ENCODE results near the gene MT1E.
A peak's percentile ranks its signal among the peaks of the same experiment; 100 is the strongest.

DNA sequence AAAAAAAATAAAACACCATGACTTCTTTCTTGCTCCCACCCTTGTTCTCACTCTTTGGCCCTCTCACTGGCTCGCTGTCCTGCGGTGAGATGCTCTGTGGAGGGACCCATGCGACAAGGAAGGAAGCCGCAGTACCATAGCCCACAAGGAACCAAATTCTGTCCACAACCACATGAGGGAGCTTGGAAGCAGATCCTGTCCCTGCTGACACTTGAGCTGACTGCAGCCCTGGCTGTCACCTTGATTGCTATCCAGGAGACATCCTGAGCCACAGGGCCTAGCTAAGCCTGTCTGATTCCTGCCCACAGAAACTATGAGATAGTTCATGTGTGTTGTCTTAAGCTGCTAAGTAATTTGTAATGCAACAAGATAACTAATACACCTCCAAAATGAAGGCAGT, 22.0 kb upstream of the MT1E start:
- TF ChIP-seq, protein P1, sequence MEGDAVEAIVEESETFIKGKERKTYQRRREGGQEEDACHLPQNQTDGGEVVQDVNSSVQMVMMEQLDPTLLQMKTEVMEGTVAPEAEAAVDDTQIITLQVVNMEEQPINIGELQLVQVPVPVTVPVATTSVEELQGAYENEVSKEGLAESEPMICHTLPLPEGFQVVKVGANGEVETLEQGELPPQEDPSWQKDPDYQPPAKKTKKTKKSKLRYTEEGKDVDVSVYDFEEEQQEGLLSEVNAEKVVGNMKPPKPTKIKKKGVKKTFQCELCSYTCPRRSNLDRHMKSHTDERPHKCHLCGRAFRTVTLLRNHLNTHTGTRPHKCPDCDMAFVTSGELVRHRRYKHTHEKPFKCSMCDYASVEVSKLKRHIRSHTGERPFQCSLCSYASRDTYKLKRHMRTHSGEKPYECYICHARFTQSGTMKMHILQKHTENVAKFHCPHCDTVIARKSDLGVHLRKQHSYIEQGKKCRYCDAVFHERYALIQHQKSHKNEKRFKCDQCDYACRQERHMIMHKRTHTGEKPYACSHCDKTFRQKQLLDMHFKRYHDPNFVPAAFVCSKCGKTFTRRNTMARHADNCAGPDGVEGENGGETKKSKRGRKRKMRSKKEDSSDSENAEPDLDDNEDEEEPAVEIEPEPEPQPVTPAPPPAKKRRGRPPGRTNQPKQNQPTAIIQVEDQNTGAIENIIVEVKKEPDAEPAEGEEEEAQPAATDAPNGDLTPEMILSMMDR (tag by site-specific recombination; IDR thresholded peaks at IDR 0.05) = peak; percentile 53; the same call in 1 of the 2 replicates
- no peak for TF ChIP-seq ZBTB1 (tag by site-specific recombination; IDR thresholded peaks at IDR 0.05)
- no peak for TF ChIP-seq HOXA7 (CRISPR knock-in tag; IDR thresholded peaks at IDR 0.05; ENCODE audit: borderline replicate concordance)
- TF ChIP-seq, protein P2, sequence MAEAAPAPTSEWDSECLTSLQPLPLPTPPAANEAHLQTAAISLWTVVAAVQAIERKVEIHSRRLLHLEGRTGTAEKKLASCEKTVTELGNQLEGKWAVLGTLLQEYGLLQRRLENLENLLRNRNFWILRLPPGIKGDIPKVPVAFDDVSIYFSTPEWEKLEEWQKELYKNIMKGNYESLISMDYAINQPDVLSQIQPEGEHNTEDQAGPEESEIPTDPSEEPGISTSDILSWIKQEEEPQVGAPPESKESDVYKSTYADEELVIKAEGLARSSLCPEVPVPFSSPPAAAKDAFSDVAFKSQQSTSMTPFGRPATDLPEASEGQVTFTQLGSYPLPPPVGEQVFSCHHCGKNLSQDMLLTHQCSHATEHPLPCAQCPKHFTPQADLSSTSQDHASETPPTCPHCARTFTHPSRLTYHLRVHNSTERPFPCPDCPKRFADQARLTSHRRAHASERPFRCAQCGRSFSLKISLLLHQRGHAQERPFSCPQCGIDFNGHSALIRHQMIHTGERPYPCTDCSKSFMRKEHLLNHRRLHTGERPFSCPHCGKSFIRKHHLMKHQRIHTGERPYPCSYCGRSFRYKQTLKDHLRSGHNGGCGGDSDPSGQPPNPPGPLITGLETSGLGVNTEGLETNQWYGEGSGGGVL (tag by site-specific recombination; IDR thresholded peaks at IDR 0.05) = no peak
- no peak for TF ChIP-seq ZNF626 (tag by site-specific recombination; IDR thresholded peaks at IDR 0.05)
- TF ChIP-seq, protein P3, sequence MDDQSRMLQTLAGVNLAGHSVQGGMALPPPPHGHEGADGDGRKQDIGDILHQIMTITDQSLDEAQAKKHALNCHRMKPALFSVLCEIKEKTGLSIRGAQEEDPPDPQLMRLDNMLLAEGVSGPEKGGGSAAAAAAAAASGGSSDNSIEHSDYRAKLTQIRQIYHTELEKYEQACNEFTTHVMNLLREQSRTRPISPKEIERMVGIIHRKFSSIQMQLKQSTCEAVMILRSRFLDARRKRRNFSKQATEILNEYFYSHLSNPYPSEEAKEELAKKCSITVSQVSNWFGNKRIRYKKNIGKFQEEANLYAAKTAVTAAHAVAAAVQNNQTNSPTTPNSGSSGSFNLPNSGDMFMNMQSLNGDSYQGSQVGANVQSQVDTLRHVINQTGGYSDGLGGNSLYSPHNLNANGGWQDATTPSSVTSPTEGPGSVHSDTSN (CRISPR knock-in tag; IDR thresholded peaks at IDR 0.05) = no peak
- TF ChIP-seq, protein P4, sequence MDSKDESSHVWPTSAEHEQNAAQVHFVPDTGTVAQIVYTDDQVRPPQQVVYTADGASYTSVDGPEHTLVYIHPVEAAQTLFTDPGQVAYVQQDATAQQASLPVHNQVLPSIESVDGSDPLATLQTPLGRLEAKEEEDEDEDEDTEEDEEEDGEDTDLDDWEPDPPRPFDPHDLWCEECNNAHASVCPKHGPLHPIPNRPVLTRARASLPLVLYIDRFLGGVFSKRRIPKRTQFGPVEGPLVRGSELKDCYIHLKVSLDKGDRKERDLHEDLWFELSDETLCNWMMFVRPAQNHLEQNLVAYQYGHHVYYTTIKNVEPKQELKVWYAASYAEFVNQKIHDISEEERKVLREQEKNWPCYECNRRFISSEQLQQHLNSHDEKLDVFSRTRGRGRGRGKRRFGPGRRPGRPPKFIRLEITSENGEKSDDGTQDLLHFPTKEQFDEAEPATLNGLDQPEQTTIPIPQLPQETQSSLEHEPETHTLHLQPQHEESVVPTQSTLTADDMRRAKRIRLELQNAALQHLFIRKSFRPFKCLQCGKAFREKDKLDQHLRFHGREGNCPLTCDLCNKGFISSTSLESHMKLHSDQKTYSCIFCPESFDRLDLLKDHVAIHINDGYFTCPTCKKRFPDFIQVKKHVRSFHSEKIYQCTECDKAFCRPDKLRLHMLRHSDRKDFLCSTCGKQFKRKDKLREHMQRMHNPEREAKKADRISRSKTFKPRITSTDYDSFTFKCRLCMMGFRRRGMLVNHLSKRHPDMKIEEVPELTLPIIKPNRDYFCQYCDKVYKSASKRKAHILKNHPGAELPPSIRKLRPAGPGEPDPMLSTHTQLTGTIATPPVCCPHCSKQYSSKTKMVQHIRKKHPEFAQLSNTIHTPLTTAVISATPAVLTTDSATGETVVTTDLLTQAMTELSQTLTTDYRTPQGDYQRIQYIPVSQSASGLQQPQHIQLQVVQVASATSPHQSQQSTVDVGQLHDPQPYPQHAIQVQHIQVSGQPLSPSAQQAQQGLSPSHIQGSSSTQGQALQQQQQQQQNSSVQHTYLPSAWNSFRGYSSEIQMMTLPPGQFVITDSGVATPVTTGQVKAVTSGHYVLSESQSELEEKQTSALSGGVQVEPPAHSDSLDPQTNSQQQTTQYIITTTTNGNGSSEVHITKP (tag by site-specific recombination; IDR thresholded peaks at IDR 0.05) = no peak
- TF ChIP-seq ZNF514 (tag by site-specific recombination; IDR thresholded peaks at IDR 0.05) = no peak

Measured in HEK293 (cell line).